ENCODE results near the gene CTR9.

CTR9 gene

DNA sequence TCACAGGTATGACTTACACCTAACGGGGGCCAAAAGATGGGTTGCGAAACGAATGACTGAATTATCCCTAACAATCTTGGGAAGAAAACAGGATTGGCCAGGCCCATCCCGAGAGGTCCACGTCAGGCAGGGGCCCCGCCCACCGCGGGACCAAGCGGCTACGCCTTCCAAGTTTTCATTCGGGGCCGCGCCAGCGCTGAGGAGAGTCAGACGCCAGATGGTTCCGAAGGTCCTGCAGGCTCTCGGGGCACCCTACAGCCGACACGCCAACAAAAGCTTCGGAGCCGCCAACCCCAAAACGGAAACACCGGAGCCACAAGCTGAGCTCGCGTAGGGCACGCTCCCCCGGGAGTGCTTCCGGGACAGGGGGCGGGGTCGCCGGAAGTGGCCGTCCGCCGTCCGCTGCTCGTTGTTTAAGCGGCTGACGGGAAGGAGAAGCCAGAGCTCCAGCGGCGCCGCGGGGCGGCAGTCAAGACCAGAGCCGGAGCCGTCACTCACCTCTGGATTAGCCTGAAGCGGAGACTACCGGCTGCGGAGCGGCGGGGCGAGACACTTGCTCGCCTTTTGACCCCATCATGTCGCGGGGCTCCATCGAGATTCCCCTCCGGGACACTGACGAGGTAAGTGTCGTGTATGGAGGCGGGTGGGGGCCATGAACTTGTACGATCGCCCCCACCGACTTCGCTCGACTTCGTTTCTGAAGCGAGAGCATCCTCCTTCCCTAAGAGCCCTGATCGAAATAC lies at the start of gene CTR9:
CTR9 (plus strand) TSS at position 409 of the 743 bp plus-strand sequence; CDS start at position 576, 167 bp downstream.
- DNase-seq, result peak; percentile 93

DNA sequence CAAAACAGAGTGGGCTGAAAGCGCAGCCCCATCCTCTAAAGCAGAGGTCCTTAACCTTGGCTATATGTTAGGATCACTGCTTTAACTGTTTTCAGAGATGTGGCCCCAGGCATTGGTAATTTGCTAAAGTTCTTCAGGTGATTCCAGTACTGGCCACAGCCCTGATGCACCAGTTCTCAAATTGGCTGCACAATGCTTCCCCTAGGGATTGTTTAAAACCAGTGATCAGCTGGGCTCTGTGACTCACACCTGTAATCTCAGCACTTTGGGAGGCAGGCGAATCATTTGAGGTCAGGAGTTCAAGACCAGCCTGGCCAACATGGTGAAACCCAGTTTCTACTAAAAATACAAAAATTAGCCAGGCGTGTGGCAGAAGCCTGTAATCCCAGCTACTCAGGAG lies 49.1 kb upstream of the CTR9 start:
- DNase-seq, result no peak

GRCh38 chr11:10708131-10708530 lies 42.9 kb upstream of the CTR9 start:
- DNase-seq, result no peak

GRCh38 chr11:10709299-10710086 lies 41.6 kb upstream of the CTR9 start:
- no peak for DNase-seq

GRCh38 chr11:10715571-10715970 lies 35.5 kb upstream of the CTR9 start:
- no peak for DNase-seq

DNA sequence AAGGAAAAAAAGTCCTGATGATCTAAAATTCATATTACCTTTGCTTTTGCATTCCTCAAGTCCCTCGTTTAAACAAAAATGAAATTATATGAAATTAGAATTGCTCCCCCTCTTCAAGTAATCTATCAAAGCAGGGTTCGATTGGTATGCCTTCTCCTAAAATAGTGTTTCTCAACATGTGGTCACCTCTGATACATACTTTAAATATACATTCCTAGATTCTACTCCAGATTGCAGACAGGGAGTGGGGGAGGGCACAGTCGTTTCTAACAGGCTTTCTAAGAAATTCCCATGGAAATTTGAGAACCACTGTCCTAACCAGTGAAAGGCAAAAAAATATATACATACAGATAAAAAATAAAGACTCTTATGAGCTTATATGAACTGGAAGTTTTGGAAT lies 34.9 kb upstream of the CTR9 start:
- DNase-seq, result no peak

DNA sequence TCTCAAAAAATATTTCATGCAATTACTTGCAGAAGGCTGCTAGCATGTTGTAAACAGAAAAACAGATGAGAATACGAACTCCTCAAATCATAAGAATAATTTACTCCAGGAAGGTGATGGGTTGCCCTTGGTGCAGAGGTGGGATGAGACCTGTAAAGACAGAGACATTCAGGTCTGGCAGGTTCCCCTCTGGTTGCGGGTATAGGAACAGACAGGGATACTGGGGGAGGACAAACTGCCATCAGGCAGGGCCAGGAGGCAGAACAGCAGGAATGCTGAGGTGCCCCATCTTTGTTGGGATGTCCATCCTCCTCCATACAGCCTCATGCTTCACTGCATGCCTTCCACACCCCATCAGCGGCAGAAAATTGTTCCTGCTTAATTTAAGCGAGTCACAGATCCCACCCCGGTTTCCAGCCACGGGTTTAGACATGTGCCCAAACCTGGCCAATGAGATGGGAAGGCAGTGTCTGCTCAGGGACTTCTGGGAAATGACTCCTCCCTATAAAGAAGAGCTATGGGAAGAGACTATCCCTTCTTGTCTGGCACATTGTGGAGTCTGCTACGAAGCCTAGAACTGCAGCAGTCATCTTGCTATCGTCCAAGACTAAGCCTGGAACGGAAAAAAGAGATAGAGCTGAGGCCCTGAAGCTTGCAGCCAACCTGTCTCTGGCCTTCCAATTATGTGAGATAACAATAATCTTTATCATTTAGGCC lies 34.3 kb upstream of the CTR9 start:
- no peak for DNase-seq

DNA sequence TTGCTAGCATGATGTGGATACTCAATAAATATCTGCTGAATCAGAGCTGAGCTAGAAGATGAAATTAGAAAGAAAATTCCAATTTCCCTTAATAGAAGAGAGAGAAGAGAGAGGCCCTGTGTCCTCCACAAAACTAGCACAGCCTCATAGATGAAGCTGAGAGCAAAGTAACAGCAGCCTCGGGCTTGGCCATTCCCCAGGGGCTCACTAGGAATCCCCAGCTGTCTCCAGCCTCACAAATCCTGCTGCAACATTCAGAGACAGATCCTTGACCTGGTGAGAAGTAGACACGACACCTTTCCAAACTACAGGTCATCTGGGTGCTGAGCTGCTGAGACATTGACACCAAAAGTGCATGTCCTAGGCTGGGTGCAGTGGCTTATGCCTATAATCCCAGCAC lies 31.4 kb upstream of the CTR9 start:
- no peak for DNase-seq

GRCh38 chr11:10720881-10721376 lies 30.1 kb upstream of the CTR9 start:
- no peak for DNase-seq

- DNase-seq, result no peak
Observed at GRCh38 chr11:10722307-10722706, 28.7 kb upstream of the CTR9 start.

DNA sequence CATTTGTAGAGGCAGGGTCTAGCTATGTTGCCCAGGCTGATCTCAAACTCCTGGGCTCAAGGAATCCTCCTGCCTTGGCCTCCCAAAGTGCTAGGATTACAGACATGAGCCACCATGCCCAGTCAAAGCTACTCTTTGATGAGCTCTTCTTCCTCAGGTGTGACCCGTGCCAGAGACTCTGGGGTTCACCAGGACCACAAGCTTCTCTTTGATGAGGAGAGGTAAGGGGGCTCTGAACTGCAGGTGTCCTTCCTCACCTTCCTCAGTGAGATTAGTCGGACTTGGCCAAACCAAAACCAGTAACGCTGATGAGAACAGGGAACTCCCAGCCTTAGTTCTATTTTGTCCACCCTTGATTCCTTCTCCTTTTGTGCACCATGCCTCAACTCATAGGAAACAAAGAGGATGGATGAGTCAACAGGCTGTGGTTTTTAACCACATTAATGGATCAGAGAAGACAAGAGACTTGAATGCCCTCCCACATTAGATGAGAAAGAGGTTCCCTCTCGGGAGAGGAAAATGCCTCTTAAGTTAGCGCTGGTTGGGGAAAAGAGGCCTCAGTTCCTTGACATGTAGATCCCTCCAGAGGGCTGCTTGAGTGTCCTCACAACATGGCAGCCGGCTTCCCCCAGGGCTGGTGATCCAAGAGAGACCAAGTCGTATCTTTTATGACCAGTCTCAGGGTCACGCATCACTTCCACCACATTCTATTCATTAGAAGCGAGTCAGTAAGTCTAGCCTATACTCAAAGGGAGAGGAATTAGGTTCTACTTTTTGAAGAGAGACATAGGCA lies 25.7 kb upstream of the CTR9 start:
- DNase-seq, result no peak

DNA sequence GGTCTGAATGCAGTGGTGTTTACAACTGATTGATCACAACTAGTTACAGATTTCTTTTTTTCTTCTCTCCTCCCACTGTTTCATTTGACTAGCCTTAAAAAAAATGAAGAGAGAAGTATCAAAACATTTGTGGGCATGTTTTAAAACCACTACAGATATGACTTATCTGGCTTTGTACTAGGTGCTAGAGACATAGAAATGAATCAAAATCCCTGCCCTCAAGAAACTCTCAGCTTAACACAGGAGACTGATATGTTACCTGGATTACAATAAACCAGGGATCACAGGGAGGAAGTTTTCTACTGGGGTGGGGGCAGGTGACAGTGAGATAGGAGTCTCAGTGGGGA lies 25.2 kb upstream of the CTR9 start:
- no peak for DNase-seq

DNA sequence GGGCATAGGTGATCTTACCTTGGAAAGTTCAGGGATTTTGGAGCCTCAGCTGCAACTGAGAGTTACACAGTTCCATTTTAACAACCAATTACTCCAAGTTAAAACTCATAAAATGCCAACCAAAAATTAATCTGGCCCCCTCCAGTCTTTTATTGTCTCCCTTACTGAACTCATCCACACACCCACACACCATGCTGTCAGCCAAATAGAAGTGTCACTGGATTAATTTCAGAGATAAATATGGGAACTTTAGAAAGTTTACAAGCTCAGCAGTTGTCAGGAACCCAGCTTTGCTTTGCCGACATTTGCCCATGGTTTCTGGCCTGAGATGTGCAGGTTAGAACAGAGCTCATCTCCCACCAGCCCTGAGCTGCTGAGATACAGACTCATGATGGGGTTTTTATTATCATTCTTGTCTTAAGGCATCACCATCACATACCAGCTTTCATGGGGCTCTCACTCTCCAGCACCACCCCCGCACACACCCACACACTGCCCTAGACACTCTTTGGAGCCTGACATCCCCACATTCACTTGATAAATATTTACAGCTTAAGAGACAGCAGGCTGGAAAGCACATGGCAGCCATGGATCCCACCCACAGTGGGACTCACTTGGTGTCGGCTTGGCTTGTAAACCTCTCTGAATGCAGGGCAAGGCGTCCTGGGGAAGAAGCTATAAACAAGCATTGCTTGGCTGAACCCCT lies 23.7 kb upstream of the CTR9 start:
- DNase-seq, result no peak

- no peak for DNase-seq
Observed at GRCh38 chr11:10728154-10728553, 22.9 kb upstream of the CTR9 start.

DNA sequence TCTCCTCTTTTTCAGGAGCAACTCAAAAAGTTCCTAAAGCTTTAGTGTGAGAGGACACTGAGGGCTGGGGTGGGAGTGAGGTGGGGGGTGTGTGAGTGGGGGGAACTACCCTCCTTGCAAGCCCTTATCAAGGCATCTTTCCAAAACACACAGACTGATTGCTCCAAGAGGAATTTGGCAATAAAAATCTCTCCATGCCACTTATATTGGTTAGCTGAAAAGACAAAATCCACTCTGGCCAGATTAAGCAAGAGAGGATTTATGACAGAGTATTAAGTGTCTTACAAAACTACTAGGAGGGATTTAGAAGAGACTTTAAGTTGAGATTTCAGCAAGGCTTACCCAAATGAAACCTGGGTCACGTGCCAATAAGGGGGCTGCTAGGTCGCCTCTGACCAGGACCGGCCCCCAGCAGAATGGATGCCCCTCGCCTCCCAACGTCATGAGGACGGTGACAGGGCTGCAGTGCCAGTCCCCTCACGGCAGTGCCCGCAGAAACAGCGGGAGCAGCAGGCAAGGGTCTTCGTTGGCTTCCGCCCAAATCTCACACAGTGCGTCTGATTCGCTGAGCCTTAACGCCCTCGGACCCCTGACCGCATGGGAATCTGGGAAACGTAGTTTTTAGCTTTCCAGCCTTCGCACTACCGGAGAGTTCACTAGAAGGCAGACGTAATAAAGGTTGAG lies 22.1 kb upstream of the CTR9 start:
- DNase-seq, result no peak

- no peak for DNase-seq
Observed at GRCh38 chr11:10730151-10730550, 20.9 kb upstream of the CTR9 start.

GRCh38 chr11:10731064-10731680 lies 19.9 kb upstream of the CTR9 start:
- no peak for DNase-seq

GRCh38 chr11:10735481-10736475 lies 15.3 kb upstream of the CTR9 start:
- peak; percentile 96 for DNase-seq

- peak; percentile 48 for DNase-seq
Observed at GRCh38 chr11:10742460-10743208, 8.4 kb upstream of the CTR9 start.

Measured in amniotic stem cell (primary cell).